IMR-90 (cell line): ENCODE results near the gene UPK3B. TPM values are rescaled to one million over a fixed set of nuclear protein-coding genes. Genes with fewer than 3 reads are reported as not detected.
"Not testable (repeated sequence)": the region's sequence is repeated elsewhere in the genome, so short reads cannot be mapped to it uniquely, and the experiment has no call there.

Experiments
- ATAC-seq: fragments of 200-7000 bp; cut with Tn5 transposase; 2 replicates; pipeline ENCODE4 v1.9.1; 2020; ENCODE audit warnings: low read depth, mild to moderate bottlenecking, moderate library complexity
- BruUV-seq: library from RNA; stranded (reverse); fragments of 400-500 nt; replicated peaks from 2 replicates; lab custom pipeline; 2021; lab: Mats Ljungman, UMichigan
- CTCF ChIA-PET: fragments of 300-600 bp; formaldehyde crosslinking; extraction: SDS; loops from one replicate; lab custom pipeline; 2021; ENCODE audit warnings: antibody characterized with exemption; lab: Yijun Ruan, JAX
- POLR2A ChIA-PET: fragments of 300-600 bp; sonication (Branson Sonifier 250); formaldehyde crosslinking; loops from one replicate; lab custom pipeline; 2022; ENCODE audit warnings: antibody characterized with exemption; ENCODE audit not compliant: unreplicated experiment; lab: Charles Lee
- DNase-seq: peaks from one replicate; pipeline ENCODE4 v3.0.0; 2013
- H2AFZ ChIP-seq: replicated peaks from 2 replicates; pipeline ENCODE3; 2013; ENCODE audit warnings: low read length, mild to moderate bottlenecking; ENCODE audit not compliant: poor library complexity
- H2AK5ac ChIP-seq: 2 replicates; pipeline ENCODE4 v1.6.1; 2013; ENCODE audit warnings: low read depth, low read length, inconsistent platforms
- H2AK9ac ChIP-seq: replicated peaks from 2 replicates; pipeline ENCODE3; 2013; ENCODE audit warnings: mild to moderate bottlenecking, low read depth, low read length, moderate library complexity; ENCODE audit not compliant: poor library complexity
- H2BK120ac ChIP-seq: 2 replicates; pipeline ENCODE4 v1.6.1; 2013; ENCODE audit warnings: low read depth, low read length, inconsistent platforms
- H2BK15ac ChIP-seq: 3 replicates; pipeline ENCODE4 v1.6.1; 2013; ENCODE audit warnings: low read depth, low read length, inconsistent platforms
- H2BK20ac ChIP-seq: 2 replicates; pipeline ENCODE4 v1.6.1; 2013; ENCODE audit warnings: low read depth, mild to moderate bottlenecking, inconsistent platforms, low read length, moderate library complexity
- H2BK5ac ChIP-seq: 2 replicates; pipeline ENCODE4 v1.6.1; 2013; ENCODE audit warnings: mild to moderate bottlenecking, low read depth, low read length, inconsistent platforms; ENCODE audit not compliant: poor library complexity, severe bottlenecking
- H3K14ac ChIP-seq: replicated peaks from 2 replicates; pipeline ENCODE4 v1.6.1; 2013; ENCODE audit warnings: low read depth, low read length, inconsistent platforms
- H3K18ac ChIP-seq: 2 replicates; pipeline ENCODE4 v1.6.1; 2013; ENCODE audit warnings: low read depth, low read length, control low read depth
- H3K23ac ChIP-seq: 2 replicates; pipeline ENCODE4 v1.6.1; 2013; ENCODE audit warnings: low read depth, low read length, inconsistent platforms
- H3K27ac ChIP-seq: 2 replicates; pipeline ENCODE4 v1.5.1; 2013; ENCODE audit warnings: mild to moderate bottlenecking, control low read depth, low read length; ENCODE audit not compliant: insufficient read depth
- H3K27me3 ChIP-seq: 2 replicates; pipeline ENCODE4 v1.6.1; 2013; ENCODE audit warnings: low read length; ENCODE audit not compliant: control insufficient read depth, insufficient read depth
- H3K36me3 ChIP-seq: 2 replicates; pipeline ENCODE4 v1.6.1; 2013; ENCODE audit warnings: low read length, mixed read lengths; ENCODE audit not compliant: control insufficient read depth, insufficient read depth
- H3K4ac ChIP-seq: 2 replicates; pipeline ENCODE4 v1.6.1; 2013; ENCODE audit warnings: low read depth, low read length, inconsistent platforms
- H3K4me1 ChIP-seq: 2 replicates; pipeline ENCODE4 v1.6.1; 2013; ENCODE audit warnings: low read length, mixed read lengths; ENCODE audit not compliant: control insufficient read depth, insufficient read depth
- H3K4me2 ChIP-seq: 2 replicates; pipeline ENCODE4 v1.6.1; 2013; ENCODE audit warnings: low read depth, mild to moderate bottlenecking, control low read depth, low read length, moderate library complexity
- H3K4me3 ChIP-seq: 2 replicates; pipeline ENCODE4 v1.5.1; 2013; ENCODE audit warnings: low read depth, mild to moderate bottlenecking, control low read depth, low read length, moderate library complexity; ENCODE audit not compliant: insufficient read depth
- H3K56ac ChIP-seq: 2 replicates; pipeline ENCODE4 v1.6.1; 2013; ENCODE audit warnings: low read length, inconsistent platforms; ENCODE audit not compliant: insufficient read depth; ENCODE audit errors: extremely low read depth
- H3K79me1 ChIP-seq, 2 experiments: 2 replicates each; pipeline ENCODE4 v1.6.1; 2013; ENCODE audit warnings: low read length in 2 of 2, inconsistent platforms in 1 of 2, low read depth in 1 of 2
- H3K9ac ChIP-seq: 2 replicates; pipeline ENCODE4 v1.6.1; 2013; ENCODE audit warnings: low read depth, low read length, control low read depth
- H3K9me1 ChIP-seq: 2 replicates; pipeline ENCODE4 v1.6.1; 2013; ENCODE audit warnings: low read length, inconsistent platforms; ENCODE audit not compliant: insufficient read depth
- H3K9me3 ChIP-seq: 2 replicates; pipeline ENCODE4 v1.6.1; 2013; ENCODE audit warnings: low read length; ENCODE audit not compliant: control insufficient read depth, insufficient read depth
- H4K20me1 ChIP-seq: 2 replicates; pipeline ENCODE4 v1.6.1; 2013; ENCODE audit warnings: low read length, inconsistent platforms; ENCODE audit not compliant: insufficient read depth
- H4K5ac ChIP-seq: 2 replicates; pipeline ENCODE4 v1.6.1; 2013; ENCODE audit warnings: mild to moderate bottlenecking, low read depth, low read length, control low read depth
- H4K8ac ChIP-seq, 2 experiments: 2 replicates each; pipeline ENCODE4 v1.6.1; 2013; ENCODE audit warnings: low read depth in 2 of 2, low read length in 2 of 2, control low read depth in 1 of 2, inconsistent platforms in 1 of 2
- H4K91ac ChIP-seq: 2 replicates; pipeline ENCODE4 v1.6.1; 2013; ENCODE audit warnings: low read depth, low read length, inconsistent platforms; ENCODE audit not compliant: insufficient read depth
- WGBS, 2 experiments: methylation state at CpG; one replicate each; pipeline versions ENCODE4 v1.1.5 to v1.1.7; 2013; ENCODE audit warnings: missing lambda C conversion rate in 2 of 2; ENCODE audit not compliant: insufficient read length in 1 of 2; ENCODE audit errors: extremely low coverage in 2 of 2; 5-methylcytosine and 5-hydroxymethylcytosine counted together
- dilution Hi-C: fragments of 300-500 bp; cut with HindIII; formaldehyde crosslinking; loops from one replicate; pipeline ENCODE4 v1.14.3; 2018; ENCODE audit warnings: low sequenced_read_pairs; ENCODE audit not compliant: unreplicated experiment
- in situ Hi-C: fragments of 300-500 bp; cut with MboI; formaldehyde crosslinking; loops from 3 replicates; pipeline ENCODE4 v1.14.3; 2019; ENCODE audit warnings: low sequenced_read_pairs, inconsistent platforms, mixed read lengths
- intact Hi-C: fragments of 100-400 bp; cut with micrococcal nuclease; formaldehyde crosslinking; loops from 2 replicates; pipeline ENCODE4 v1.10.0; 2022
- polyA plus RNA-seq, 3 experiments: library from polyadenylated mRNA; depleted of rRNA; stranded (reverse); fragments of >200 nt; gene quantifications; 2 replicates each; pipeline ENCODE4 v1.2.3, GENCODE V29; 2012; ENCODE audit warnings: low replicate concordance in 1 of 3
- total RNA-seq: library from RNA; depleted of rRNA; stranded (reverse); fragments of >200 nt; gene quantifications from 2 replicates; pipeline ENCODE4 v1.2.3, GENCODE V29; 2012

UPK3B gene
- total and polyA plus RNA-seq, 2 of the 4 experiments (the other 2 are of a cell fraction): 0.26 TPM; not detected in 1

GRCh38 chr7:76486618-76487017, 23.7 kb upstream of the UPK3B start:
- H4K91ac ChIP-seq, H3K27ac ChIP-seq, CTCF ChIA-PET, H3K4me3 ChIP-seq, H4K20me1 ChIP-seq, H2BK20ac ChIP-seq, H3K23ac ChIP-seq, BruUV-seq, in situ Hi-C loops, H3K9ac ChIP-seq, POLR2A ChIA-PET, H3K4me1 ChIP-seq, H3K36me3 ChIP-seq, H2BK5ac ChIP-seq, ATAC-seq, H4K5ac ChIP-seq, H3K79me1 ChIP-seq, dilution Hi-C loops, H3K27me3 ChIP-seq, H3K4ac ChIP-seq, H4K8ac ChIP-seq, DNase-seq, H2AFZ ChIP-seq, H3K4me2 ChIP-seq, H3K56ac ChIP-seq, H3K18ac ChIP-seq, H2BK15ac ChIP-seq, H3K9me1 ChIP-seq, H2AK9ac ChIP-seq, H2BK120ac ChIP-seq, H2AK5ac ChIP-seq, H3K14ac ChIP-seq, H3K9me3 ChIP-seq, intact Hi-C loops: not testable (repeated sequence)
- no CpG with 5 or more reads among the region's 5 CpGs for WGBS, 2 experiments

DNA sequence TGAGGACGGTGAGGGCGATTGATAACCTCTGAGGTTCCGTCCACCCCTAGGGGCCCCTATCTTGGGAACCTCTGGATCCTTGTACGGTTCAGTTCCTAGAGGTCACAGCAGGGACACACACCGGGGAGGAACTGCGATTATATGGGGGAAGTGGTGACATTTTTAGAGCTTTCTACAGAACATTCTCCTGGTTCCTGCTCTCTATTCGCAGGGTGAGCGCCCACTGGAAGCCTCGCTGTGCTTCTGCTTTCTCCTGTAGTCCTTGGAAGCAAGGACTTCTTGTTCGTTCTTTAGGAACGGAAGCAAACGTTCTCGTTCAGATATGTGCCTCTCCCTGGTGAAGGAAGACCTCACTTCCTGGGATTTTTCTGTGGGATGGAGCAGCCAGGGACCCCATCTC, 22.4 kb upstream of the UPK3B start:
- H3K14ac ChIP-seq, H3K18ac ChIP-seq, H2BK120ac ChIP-seq, in situ Hi-C loops, H2AFZ ChIP-seq, CTCF ChIA-PET, H4K5ac ChIP-seq, H3K9me3 ChIP-seq, H3K56ac ChIP-seq, ATAC-seq, H2AK9ac ChIP-seq, H3K9me1 ChIP-seq, DNase-seq, H4K20me1 ChIP-seq, intact Hi-C loops, BruUV-seq, H3K4ac ChIP-seq, POLR2A ChIA-PET, H4K91ac ChIP-seq, H3K9ac ChIP-seq, H3K79me1 ChIP-seq, H3K27ac ChIP-seq, H3K23ac ChIP-seq, H4K8ac ChIP-seq, H2BK20ac ChIP-seq, H2BK15ac ChIP-seq, H3K4me3 ChIP-seq, H3K36me3 ChIP-seq, H3K27me3 ChIP-seq, H3K4me1 ChIP-seq, H2BK5ac ChIP-seq, dilution Hi-C loops, H3K4me2 ChIP-seq, H2AK5ac ChIP-seq: not testable (repeated sequence)
- no CpG with 5 or more reads among the region's 13 CpGs for WGBS, 2 experiments
